DOHH2 (cell line): ENCODE data around the gene HLCS.

ENCODE experiments used
- EZH2phosphoT487 ChIP-seq: fragments of 200-600 bp; sonication (generic); IDR thresholded peaks from 2 replicates; pipeline ENCODE4 v1.6.1; 2017; ENCODE audit warnings: borderline replicate concordance, mild to moderate bottlenecking, antibody characterized with exemption, low read length, moderate library complexity, mixed read lengths
- TF ChIP-seq, protein P1 (sequence below): fragments of 200-600 bp; sonication (generic); IDR thresholded peaks from one replicate; pipeline ENCODE4 v1.5.1; 2014; ENCODE audit warnings: antibody characterized with exemption, mild to moderate bottlenecking, low read depth, low read length; ENCODE audit not compliant: poor library complexity, severe bottlenecking

DNA sequence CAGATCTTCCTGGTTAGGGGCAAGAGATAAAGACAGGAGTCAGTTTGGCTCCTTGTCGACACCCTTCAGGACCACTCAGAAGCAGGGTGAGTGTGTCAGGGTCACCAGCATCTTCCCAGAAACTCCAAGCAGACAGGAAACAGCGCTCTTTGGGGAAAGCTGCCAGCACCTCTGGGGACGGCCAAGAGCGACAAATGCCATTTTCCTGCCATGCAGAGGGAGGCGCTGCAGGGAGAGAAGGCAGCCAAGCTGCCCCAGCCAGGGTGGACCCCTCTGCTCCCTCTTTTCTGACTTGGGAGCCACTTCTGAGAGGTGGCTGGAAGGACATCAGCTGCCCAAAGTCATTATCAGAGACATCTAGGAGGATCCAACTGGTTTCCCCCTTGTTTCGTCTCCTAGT, 238.6 kb downstream of the HLCS start:
- TF ChIP-seq, protein P1, sequence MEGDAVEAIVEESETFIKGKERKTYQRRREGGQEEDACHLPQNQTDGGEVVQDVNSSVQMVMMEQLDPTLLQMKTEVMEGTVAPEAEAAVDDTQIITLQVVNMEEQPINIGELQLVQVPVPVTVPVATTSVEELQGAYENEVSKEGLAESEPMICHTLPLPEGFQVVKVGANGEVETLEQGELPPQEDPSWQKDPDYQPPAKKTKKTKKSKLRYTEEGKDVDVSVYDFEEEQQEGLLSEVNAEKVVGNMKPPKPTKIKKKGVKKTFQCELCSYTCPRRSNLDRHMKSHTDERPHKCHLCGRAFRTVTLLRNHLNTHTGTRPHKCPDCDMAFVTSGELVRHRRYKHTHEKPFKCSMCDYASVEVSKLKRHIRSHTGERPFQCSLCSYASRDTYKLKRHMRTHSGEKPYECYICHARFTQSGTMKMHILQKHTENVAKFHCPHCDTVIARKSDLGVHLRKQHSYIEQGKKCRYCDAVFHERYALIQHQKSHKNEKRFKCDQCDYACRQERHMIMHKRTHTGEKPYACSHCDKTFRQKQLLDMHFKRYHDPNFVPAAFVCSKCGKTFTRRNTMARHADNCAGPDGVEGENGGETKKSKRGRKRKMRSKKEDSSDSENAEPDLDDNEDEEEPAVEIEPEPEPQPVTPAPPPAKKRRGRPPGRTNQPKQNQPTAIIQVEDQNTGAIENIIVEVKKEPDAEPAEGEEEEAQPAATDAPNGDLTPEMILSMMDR = no peak
- TF ChIP-seq EZH2phosphoT487 = no peak
